ENCODE results near the gene DPPA5. TPM values are rescaled to one million over a fixed set of nuclear protein-coding genes. Genes with fewer than 3 reads are reported as not detected.

The DPPA5 gene
- total RNA-seq (not detected in 2 replicates), polyA plus RNA-seq (not detected in 2 replicates), polyA minus RNA-seq (not detected in 2 replicates)
- not detected for total RNA-seq (2013)

DNA sequence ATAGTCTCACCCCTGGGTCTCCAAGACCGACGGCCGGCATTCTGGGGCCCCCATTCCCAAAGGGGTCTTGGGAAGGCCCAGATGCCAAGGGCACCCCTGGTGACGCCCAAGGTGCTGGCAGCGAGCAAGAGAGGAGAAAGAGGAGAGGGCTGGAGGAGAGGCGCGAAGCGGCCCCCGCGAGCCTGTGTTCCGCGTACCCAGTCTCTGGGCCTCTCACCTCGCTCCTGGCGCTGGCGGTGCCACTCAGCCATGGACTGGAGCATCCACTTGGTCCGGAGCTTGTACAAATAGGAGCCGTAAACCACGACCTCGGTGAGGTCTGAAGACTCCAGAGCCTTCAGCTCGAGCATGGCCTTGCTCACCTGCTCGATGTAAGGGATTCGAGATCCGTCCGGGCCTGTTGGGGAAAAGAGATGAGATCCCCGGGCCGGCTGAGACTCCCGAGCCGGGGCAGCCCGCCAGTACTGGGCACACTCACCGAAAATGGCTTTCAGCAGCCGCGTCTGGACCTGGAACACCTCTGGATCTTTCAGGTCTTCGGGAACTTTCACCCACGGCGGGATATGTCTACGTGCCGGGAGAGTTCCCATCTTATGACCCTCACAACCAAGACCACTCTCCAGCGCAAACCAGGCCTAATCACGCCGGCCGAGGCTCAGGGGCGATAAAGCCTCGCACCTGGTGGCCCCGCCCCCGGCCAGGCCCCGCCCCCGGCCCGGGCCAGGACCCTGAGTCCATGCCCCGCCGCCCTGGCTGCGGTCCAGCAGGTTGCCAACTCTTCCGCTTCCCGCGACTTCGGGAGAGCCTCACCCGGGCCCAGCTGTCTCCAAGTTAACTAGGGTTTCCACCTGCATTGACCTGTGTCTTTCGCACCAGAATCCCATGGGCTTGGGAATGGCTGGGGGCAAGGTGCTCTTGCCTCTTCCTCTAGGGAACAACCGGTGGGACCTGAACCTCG lies at the start of gene DPPA5:
TSS of gene DPPA5 (minus strand) at position 641 of the 958 bp plus-strand sequence. CDS start at position 590, 51 bp downstream.
- Histone ChIP-seq H3K4me1 (ENCODE audit: control insufficient read depth in 2 of 2, insufficient read depth in 2 of 2, low read length in 2 of 2) (no peaks in the 10 kb centered on the region), H4K20me1 (ENCODE audit: control insufficient read depth, insufficient read depth, low read length, poor library complexity, severe bottlenecking) (no peaks in the 10 kb centered on the region), H3K9ac (ENCODE audit: low read length) (no peak within 1 kb of the TSS), H3K27ac (ENCODE audit: low read length in 2 of 2) (no peak within 1 kb of the TSS), H3K4me3 (ENCODE audit: control extremely low read depth in 1 of 5, extremely low read depth in 1 of 5, insufficient read depth in 1 of 5, low read depth in 2 of 5, low read length in 4 of 5) (no peak within 1 kb of the TSS), H3K36me3 (replicated peaks in 1 of 2; ENCODE audit: control extremely low read depth in 1 of 2, control insufficient read depth in 1 of 2, extremely low read depth in 1 of 2, insufficient read depth in 2 of 2, low read length in 1 of 2) (no peaks in the 10 kb centered on the region), H3K79me2 (ENCODE audit: control insufficient read depth, insufficient read depth, low read length) (no peaks in the 10 kb centered on the region), H2AFZ (ENCODE audit: insufficient read depth, low read depth, low read length, poor library complexity, severe bottlenecking) (no peak within 1 kb of the TSS), H3K9me3 (ENCODE audit: control extremely low read depth in 1 of 3, control insufficient read depth in 2 of 3, insufficient read depth in 1 of 3, low read length in 2 of 3) (peaks cover 0 to 7% (median 0%) of the 10 kb centered on the region in 3 donors), H3K27me3 (replicated peaks in 1 of 4; ENCODE audit: control extremely low read depth in 1 of 4, control insufficient read depth in 3 of 4, insufficient read depth in 4 of 4, low read length in 3 of 4) (peaks cover 0 to 16% (median 10%) of the 10 kb centered on the region in 4 experiments), H3K4me2 (replicated peaks; ENCODE audit: low read depth, low read length, poor library complexity, severe bottlenecking) (no peak within 1 kb of the TSS)
- no peak for TF ChIP-seq EZH2 (IDR thresholded peaks at IDR 0.05; ENCODE audit: borderline replicate concordance, insufficient read depth, low read depth, low read length, poor library complexity, severe bottlenecking)
- no peak for TF ChIP-seq CTCF (IDR thresholded peaks at IDR 0.05)
- Mint-ChIP-seq H3K27me3 (peaks cover 23% of the 10 kb centered on the region), H3K4me3 (no peak within 1 kb of the TSS), H3K4me1 (no peaks in the 10 kb centered on the region), H3K27ac (no peak within 1 kb of the TSS), H3K9me3 (ENCODE audit: insufficient read depth) (no peaks in the 10 kb centered on the region)
- 77% methylated on average over 43 of the region's 59 CpGs for WGBS (ENCODE audit: insufficient coverage)
- CTCF ChIA-PET, result no interaction called here
- DNase-seq (no peak), ATAC-seq (ENCODE audit: low read depth) (no peak)
- intact Hi-C loops (cut with micrococcal nuclease), result no loop called here
- POLR2A ChIA-PET, result no interaction called here

- CTCF ChIA-PET, result no interaction called here
- H3K27me3 Mint-ChIP-seq, result no peaks in the 10 kb centered on the region
- no peak overlapping the region for H3K4me3 Mint-ChIP-seq
- TF ChIP-seq CTCF (IDR thresholded peaks at IDR 0.05), result no peak
- no peak for TF ChIP-seq EZH2 (IDR thresholded peaks at IDR 0.05; ENCODE audit: borderline replicate concordance, insufficient read depth, low read depth, low read length, poor library complexity, severe bottlenecking)
- H3K27me3 ChIP-seq (replicated peaks in 1 of 4; ENCODE audit: control extremely low read depth in 1 of 4, control insufficient read depth in 3 of 4, insufficient read depth in 4 of 4, low read length in 3 of 4), result no peaks in the 10 kb centered on the region
- no peaks in the 10 kb centered on the region for H3K79me2 ChIP-seq (ENCODE audit: control insufficient read depth, insufficient read depth, low read length)
- POLR2A ChIA-PET, result no interaction called here
- intact Hi-C loops (cut with micrococcal nuclease), result no loop called here
- no peak overlapping the region for H3K4me3 ChIP-seq (ENCODE audit: control extremely low read depth in 1 of 5, extremely low read depth in 1 of 5, insufficient read depth in 1 of 5, low read depth in 2 of 5, low read length in 4 of 5)
- no peak overlapping the region for H2AFZ ChIP-seq (ENCODE audit: insufficient read depth, low read depth, low read length, poor library complexity, severe bottlenecking)
- H3K27ac Mint-ChIP-seq, result no peak overlapping the region
- ATAC-seq (ENCODE audit: low read depth) (no peak), DNase-seq (no peak)
- no peaks in the 10 kb centered on the region for H4K20me1 ChIP-seq (ENCODE audit: control insufficient read depth, insufficient read depth, low read length, poor library complexity, severe bottlenecking)
- no peak overlapping the region for H3K9ac ChIP-seq (ENCODE audit: low read length)
- H3K27ac ChIP-seq (ENCODE audit: low read length in 2 of 2), result no peak overlapping the region
- no peaks in the 10 kb centered on the region for H3K4me1 Mint-ChIP-seq
- H3K36me3 ChIP-seq (replicated peaks in 1 of 2; ENCODE audit: control extremely low read depth in 1 of 2, control insufficient read depth in 1 of 2, extremely low read depth in 1 of 2, insufficient read depth in 2 of 2, low read length in 1 of 2), result no peaks in the 10 kb centered on the region
- no peaks in the 10 kb centered on the region for H3K9me3 ChIP-seq (ENCODE audit: control extremely low read depth in 1 of 3, control insufficient read depth in 2 of 3, insufficient read depth in 1 of 3, low read length in 2 of 3)
- H3K4me2 ChIP-seq (replicated peaks; ENCODE audit: low read depth, low read length, poor library complexity, severe bottlenecking), result no peak overlapping the region
- no peaks in the 10 kb centered on the region for H3K9me3 Mint-ChIP-seq (ENCODE audit: insufficient read depth)
- no peaks in the 10 kb centered on the region for H3K4me1 ChIP-seq (ENCODE audit: control insufficient read depth in 2 of 2, insufficient read depth in 2 of 2, low read length in 2 of 2)
Measured at GRCh38 chr6:73400656-73401055, 46.6 kb upstream of the DPPA5 start.

Data from B cell (primary cell).